Erythroblast (primary cell): ENCODE measurements around the gene GK.

Experiments
- GATA1 ChIP-seq: IDR thresholded peaks from 2 replicates; pipeline ENCODE4 v1.6.1; 2011; ENCODE audit warnings: low read depth, mild to moderate bottlenecking, control low read depth, low read length, moderate library complexity
- POLR2A ChIP-seq: IDR thresholded peaks from 2 replicates; pipeline ENCODE4 v1.6.1; 2011; ENCODE audit warnings: mild to moderate bottlenecking, low read length

- TF ChIP-seq POLR2A = no peak
- TF ChIP-seq GATA1 = no peak
Measured at GRCh38 chrX:30665471-30665870, 12.2 kb downstream of the GK start.
